Subcutaneous adipose tissue (tissue), 4 donors: ENCODE data around the gene PIGR. TPM values are rescaled to one million over a fixed set of nuclear protein-coding genes. Genes with fewer than 3 reads are reported as not detected.

Experiments used
- CTCF ChIP-seq: fragments of 450-650 bp; IDR thresholded peaks from one replicate; pipeline ENCODE4 v1.5.1; 2016; ENCODE audit warnings: low read depth, mild to moderate bottlenecking, control low read depth, antibody characterized with exemption, moderate library complexity
- total RNA-seq, 4 donors: library from RNA; depleted of rRNA; stranded (reverse); fragments of >200 nt; gene quantifications; one replicate each; pipeline ENCODE4 v1.1.0, GENCODE V29; 2016

PIGR gene
- total RNA-seq, 4 donors from 2014 or later = 0.22 to 2.4 (median 0.61) TPM

DNA sequence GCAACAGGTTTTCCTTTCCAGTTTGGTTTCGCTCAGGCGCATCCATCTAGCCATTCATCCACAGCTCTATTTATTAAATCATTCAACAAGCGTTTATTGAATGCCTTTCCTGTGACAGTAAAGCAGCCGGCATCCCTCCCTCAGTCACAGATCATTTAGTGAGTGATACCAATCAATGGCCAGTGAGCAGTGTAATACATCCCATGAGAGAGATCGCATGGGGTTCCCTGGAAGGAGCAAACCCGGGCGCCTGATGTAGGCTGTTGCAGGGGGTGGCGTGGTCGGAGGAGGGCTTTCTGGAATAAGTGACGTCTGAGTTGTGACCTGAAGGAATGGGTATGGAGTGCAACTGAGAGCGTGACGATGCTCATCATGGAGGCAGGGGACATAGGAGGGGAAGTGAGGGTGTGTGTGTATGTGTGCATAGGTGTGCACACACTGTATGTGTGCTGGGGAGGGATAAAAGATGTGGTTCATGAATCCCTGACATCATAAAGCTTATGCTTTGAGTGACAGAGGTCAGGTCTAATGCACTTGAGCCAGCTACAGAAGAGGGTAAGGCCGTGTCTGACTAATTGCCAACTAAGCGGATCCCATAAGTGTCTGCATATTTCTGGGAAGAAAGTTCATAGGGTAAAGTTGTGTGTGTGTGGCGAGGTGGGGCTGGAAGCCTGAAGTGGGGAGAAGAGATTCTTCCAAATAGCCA lies 31.1 kb downstream of the PIGR start:
- no peak for TF ChIP-seq CTCF

- TF ChIP-seq CTCF = no peak
Observed at GRCh38 chr1:206913766-206914537, 32.3 kb downstream of the PIGR start.

- no peak for TF ChIP-seq CTCF
Observed at GRCh38 chr1:206912445-206913095, 33.7 kb downstream of the PIGR start.

- TF ChIP-seq CTCF = no peak
Observed at GRCh38 chr1:206911064-206911663, 35.1 kb downstream of the PIGR start.

DNA sequence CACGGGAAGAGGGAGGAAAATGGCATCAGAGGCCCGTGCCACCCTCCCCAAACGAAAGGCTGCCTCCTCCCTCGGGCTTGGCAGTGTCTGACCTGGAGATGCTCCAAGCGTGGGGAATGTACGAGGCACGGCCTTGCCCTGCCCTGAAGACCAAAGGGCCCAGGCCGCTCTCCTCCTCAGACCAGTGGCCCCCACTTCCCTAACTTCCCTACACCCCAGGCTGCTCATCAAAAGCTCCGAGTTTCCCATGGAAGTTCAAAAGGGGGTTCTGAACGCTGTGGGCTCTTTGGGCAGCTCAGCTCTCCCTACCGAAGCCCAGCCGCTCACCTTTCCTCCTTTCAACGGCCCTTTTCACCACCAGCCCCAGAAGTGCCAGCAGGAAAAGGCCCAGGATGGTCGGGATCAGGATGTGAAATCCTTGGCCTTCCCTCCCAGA lies 36.4 kb downstream of the PIGR start:
- no peak for TF ChIP-seq CTCF

- TF ChIP-seq CTCF = no peak
Observed at GRCh38 chr1:206909161-206909882, 36.9 kb downstream of the PIGR start.
